HG02588 (cell line): ENCODE data around the gene KRTAP19-5.
"Not testable (repeated sequence)": the region's sequence is repeated elsewhere in the genome, so short reads cannot be mapped to it uniquely, and the experiment has no call there.

Source experiments
- ATAC-seq: cut with Tn5 transposase; IDR thresholded peaks from one replicate; pipeline ENCODE4 v1.9.1; 2021; ENCODE audit warnings: mild to moderate bottlenecking, moderate library complexity; ENCODE audit not compliant: unreplicated experiment

KRTAP19-5 gene

DNA sequence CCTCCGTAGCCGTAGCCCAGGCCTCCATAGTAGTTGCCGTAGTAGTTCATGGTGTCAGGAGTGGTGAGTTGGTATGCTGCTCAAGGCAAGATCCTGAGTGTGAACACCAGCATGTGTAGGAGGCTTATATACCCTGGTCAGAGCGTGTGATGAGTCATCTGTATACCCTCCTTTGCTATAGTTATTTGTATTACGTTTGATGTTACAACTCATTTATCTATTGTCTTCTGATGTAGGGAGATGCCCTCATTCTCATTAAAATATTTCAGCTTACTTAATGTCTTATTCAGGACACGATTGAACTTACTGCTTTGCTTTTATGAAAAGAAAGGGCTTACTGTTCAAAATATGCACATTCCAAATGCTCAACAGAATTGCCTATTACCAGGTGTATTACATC lies at the start of gene KRTAP19-5:
TSS of gene KRTAP19-5 (minus strand) at position 101 of the 400 bp plus-strand sequence. CDS start at position 50, 51 bp downstream.
- no peak for ATAC-seq

DNA sequence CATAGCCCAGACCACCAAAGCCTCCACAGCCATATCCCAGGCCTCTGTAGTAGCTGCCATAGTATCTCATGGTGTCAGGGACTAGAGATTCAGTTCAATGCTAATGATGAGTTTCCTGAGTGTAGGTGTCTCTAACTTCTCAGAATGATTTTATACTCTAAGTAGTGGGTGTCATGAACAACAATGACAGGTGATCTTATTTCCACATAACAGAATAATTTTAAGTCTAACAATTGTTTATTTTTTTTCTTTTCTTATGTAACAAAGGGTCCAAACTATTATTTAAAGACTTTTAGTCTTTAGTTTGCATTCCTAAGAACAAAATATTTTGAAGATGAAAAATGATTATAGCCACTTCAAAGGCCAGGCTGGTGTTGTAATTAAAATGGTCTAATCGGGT lies 39.8 kb upstream of the KRTAP19-5 start, which contains the start of gene KRTAP19-6:
TSS of gene KRTAP19-6 (minus strand) at position 101 of the 400 bp plus-strand sequence. CDS start at position 70, 31 bp downstream.
- no peak for ATAC-seq

DNA sequence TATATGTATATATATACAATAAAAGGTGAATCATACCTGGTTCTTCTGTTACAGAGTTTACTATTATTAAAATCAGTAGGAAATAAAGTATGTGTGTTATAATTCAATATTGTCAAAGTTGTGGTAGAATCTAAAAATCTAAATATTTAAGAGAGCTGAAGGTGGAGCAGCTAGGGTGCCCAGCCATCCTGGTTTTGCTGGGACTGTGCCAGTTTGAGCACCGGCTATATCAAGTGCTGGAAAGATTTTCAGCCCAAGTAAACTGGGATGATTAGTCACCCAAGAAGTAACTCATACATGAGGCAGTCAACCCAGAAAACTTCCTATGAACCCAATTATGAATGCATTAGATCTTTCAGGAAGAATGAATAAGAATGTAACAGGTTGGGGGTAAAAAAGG lies 16.9 kb upstream of the KRTAP19-5 start:
- ATAC-seq = no peak

DNA sequence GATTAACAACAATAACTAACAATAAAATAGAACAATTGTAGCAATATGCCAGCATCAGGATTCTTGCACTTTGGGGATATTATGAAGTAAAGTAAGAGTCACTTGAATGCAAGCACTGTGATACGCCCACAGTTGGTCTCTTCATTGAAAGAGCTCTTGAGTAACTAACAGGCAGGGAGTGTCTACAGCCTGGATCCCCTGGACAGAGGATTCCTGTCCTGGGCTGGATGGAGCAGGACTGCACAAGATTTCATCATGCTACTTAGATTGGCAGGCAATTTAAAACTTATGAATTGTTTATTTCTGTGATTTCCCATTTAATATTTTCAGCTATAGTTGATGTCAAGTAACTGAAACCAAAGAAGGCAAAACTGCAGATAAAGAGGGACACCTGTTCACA lies 13.7 kb upstream of the KRTAP19-5 start:
- ATAC-seq = no peak

DNA sequence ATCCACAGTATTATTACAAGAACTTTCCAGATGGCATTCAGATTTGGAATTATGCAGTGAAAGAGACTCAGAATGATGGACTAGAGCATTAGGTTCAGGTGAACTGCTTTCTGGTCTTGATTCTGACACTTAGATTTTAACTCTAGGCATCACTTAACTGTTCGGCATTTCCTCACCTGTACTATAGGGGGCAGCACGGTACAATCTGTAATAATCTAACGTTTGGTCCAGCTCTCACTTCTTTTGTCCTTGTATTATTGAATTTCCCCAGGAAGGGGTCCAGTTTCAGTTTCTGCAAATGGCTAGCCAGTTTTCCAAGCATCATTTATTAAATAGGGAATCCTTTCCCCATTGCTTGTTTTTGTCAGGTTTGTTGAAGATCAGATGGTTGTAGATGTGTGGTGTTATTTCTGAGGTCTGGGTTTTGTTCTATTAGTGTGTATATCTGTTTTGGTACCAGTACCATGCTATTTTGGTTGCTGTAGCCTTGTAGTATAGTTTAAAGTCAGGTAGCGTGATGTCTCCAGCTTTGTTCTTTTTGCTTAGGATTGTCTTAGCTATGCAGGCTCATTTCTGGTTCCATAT lies 3.8 kb upstream of the KRTAP19-5 start:
- not testable (repeated sequence) for ATAC-seq

DNA sequence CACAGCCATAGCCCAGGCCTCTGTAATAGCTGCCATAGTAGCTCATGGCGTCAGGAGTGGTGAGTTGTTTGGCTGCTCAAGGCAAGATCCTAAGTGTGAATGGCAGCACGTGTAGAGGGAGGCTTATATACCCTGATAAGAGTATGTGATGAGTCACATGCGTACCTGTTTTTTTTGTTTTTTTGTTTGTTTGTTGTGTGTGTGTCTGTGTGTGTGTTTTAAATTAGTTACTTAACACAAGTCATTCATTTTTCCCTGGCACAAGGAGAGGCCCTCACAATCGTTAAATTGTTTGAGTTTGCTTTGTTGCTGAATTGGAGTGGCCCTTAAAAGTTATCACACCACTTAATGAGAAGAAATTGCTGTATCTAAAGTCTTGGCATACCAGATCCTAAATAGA lies 4.9 kb downstream of the KRTAP19-5 start, which contains the start of gene KRTAP19-4:
TSS of gene KRTAP19-4 (minus strand) at position 101 of the 400 bp plus-strand sequence. CDS start at position 46, 55 bp downstream.
- no peak for ATAC-seq

DNA sequence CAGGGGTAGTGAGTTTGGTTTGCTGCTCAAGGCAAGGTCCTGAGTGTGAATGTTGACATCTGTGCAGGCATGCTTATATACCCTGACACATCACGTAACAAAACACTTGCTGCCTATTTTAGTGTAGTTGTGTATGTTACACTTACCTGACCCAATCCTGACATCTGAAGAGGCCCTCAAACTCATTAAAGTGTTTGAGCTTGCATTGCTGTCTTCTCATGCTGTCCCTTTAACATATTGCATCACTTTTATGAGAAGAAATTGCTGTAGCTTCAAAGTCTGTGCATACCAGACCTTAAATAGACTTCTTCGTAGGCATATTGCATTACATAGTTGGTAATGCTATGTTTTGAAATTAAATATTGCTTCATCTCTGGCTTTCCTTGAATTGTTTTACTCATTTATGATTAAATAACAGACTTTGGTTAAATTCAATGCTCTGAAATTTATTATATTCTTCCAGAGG lies 9.9 kb downstream of the KRTAP19-5 start, which contains the start of gene KRTAP19-3:
TSS of gene KRTAP19-3 (minus strand) at position 51 of the 466 bp plus-strand sequence. CDS start 56 bp downstream, outside the sequence.
- no peak for ATAC-seq

DNA sequence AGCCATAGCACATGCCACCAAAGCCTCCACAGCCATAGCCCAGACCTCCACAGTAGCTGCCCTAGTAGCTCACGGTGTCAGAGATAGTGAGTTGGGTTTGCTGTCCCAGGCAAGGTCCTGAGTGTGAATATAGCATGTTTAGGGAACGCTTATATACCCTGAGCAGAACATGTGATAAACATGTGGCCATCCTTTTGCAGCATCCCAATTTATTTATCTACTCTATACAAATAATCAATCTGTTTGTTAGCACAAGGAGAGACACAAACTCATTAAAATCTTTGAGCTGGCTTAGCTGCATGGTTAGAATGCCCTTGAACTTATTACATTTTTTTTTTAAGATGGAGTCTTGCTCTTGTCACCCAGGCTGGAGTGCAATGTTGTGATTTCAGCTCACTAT lies 14.6 kb downstream of the KRTAP19-5 start, which contains the start of gene KRTAP19-2:
TSS of gene KRTAP19-2 (minus strand) at position 101 of the 400 bp plus-strand sequence. CDS start at position 13, 88 bp downstream.
- ATAC-seq = no peak

DNA sequence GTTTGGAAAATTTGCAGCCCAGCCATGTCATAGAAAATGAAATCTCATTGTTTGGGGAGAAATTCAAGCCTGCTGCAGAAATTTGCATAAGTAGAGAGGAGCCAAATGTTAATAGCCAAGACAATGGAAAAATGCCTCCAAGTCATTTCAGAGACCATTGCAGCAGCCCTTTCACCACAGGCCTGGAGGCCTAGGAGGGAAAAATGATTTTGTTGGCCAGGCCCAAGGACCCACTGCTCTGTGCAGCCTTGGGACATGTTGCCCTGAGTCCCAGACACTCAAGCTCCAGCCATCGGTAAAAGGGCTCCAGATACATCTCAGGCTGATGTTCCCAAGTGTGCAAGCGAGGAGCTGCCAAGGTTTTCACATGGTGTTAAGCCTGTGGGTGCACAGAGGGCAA lies 15.8 kb downstream of the KRTAP19-5 start:
- no peak for ATAC-seq

DNA sequence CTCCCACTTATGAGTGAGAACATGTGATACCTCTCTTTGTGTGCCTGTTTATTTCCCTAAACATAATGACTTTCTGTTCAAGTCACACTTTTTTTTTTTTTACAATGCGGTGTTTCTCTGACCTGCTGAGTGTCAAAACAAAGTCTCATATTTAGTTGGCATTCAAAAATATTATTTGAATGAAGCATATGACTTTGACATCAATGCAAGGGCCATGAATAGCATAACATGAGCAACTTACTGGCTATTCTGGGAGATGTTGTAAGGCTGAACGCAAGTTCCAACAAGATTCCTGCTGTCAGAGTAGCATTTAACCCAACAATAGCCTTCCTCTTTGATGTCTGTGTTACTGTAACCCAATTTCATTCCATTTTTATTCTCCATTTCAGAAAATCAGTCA lies 19.8 kb downstream of the KRTAP19-5 start:
- no peak for ATAC-seq

DNA sequence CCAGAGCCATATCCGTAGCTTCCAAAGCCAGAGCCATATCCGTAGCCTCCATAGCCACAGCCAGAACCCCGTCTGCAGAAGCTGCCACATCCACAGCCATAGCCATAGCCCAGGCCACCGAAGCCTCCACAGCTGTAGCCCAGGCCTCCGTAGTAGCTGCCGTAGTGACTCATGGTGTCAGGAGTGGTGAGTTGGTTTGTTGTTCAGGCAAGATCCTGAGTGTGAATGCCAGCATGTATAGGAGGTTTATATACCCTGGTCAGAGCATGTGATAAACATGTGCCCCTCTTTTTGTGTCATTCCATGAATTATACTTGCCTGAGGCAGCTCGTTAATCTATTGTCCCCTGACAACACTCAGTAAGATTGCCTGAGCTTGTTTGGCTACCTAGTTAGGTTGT lies 21.8 kb downstream of the KRTAP19-5 start, which contains the start of gene KRTAP19-1:
TSS of gene KRTAP19-1 (minus strand) at position 223 of the 400 bp plus-strand sequence. CDS start at position 173, 50 bp downstream.
- ATAC-seq = no peak

DNA sequence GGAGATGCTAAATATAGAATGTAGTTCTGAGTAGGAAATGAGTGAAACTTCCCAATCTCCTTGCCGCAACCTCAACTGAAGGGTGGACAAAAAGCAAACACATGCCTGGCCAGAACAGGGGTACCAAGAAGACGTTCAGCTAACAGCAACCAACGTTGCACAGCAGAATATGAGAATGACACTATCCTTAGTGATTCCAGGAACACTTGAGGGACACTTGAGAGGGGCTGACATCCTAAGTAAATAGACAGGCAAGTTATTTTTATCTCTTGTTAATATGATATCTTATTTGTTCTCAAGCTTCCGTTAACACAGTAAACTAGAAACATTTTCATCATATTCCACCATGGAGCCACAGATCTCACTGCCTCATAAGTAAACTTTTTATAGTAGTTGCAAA lies 22.7 kb downstream of the KRTAP19-5 start:
- no peak for ATAC-seq

DNA sequence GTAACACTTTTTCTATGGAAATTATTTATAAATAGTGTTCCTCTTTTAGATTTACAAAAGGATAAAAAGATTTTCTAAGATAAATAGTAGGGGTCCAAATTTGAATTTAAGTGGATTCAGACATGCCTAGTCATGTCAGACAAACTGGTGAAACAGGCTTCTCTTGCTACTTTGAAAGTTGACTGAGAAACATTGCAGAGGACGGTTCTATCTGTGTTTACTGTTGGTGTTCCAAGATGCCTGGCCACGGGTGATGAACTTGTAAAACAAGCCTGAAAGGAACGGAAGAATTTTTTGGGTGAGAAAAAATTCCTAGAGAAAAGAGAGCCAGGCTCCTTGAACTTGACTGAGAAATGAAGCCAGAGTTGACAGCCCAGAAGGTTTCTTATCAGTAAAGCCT lies 23.9 kb downstream of the KRTAP19-5 start:
- ATAC-seq = no peak

DNA sequence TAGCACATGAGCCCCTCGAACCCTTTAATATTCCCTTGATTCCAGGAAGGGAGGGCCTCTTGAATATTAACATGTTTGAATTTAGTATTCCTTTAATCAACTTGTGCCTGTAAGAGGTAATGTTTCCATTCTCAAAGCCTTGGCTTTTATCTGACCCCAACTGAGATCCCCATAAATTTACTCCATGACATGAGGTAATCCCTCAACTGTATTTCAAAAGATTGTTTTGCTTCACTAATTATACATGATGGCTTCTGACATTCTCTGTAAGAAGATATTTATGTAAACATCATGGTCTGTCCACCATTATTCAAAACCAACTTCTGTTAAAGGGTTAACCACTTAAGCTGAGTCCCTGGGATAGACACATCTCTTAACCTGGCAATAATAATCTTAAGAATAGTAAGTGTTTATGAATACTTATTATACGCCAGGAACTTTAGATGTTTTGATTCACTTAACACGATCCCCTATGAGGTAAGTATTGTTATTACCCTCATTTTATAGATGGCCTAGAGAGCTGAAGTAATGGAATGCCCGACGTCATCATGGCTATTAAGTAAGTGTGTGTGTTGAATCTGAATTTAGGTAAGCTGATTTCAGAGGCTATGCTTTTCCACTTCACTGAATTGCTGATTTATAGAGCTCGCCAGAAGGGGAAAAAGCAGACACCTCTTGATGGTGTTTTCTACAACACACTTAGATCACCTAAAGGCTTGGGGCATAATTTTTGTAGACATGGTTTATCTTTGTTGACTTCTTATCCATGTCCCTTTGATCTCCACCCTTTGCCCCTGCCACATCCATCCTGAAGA lies 32.8 kb downstream of the KRTAP19-5 start:
- ATAC-seq = no peak

DNA sequence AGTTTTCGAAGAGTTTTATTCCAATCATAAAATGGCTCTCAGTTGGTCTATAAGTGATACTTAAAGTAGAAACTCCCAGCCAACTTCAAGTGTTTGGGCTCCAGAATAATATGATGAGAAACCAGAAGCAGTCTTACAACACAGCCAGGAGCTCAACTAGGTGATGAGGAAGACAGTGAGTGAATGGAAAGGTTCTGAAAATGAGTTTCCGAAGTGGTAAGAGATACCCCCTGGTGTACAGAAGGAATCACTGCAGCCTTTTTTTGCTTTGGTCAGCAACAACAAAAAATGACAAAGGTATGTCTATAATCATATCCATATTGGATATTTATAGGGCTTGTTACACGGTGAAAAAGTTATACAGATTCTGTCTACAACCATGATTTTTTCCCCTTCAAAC lies 38.2 kb downstream of the KRTAP19-5 start:
- no peak for ATAC-seq
